Measurements from ENCODE around the gene IFI27L1.

The IFI27L1 gene

GRCh38 chr14:94125659-94126418, 44.7 kb downstream of the IFI27L1 start:
- Histone ChIP-seq H3K27ac (replicated peaks; ENCODE audit: low read length) (no peak overlapping the region), H3K18ac (ENCODE audit: low read length) (no peak overlapping the region), H3K9me3 (replicated peaks in 1 of 2; ENCODE audit: control insufficient read depth in 2 of 2, insufficient read depth in 1 of 2, low read depth in 1 of 2, low read length in 2 of 2) (peaks cover 0 to under 1% of the 10 kb centered on the region in 2 donors), H3K4me1 (ENCODE audit: control insufficient read depth in 2 of 2, insufficient read depth in 1 of 2, low read depth in 1 of 2, low read length in 2 of 2) (peaks cover 0 to 7% of the 10 kb centered on the region in 2 donors), H2BK15ac (ENCODE audit: low read length) (no peak overlapping the region), H3K27me3 (ENCODE audit: control insufficient read depth in 3 of 3, insufficient read depth in 3 of 3, low read depth in 1 of 3, low read length in 3 of 3) (peaks cover 0 to 5% (median 0%) of the 10 kb centered on the region in 3 experiments), H3K14ac (ENCODE audit: low read length) (no peak overlapping the region), H3K23ac (ENCODE audit: low read depth, low read length, poor library complexity) (no peak overlapping the region), H2AK5ac (ENCODE audit: low read depth, low read length) (no peak overlapping the region), H2BK120ac (ENCODE audit: low read depth, low read length) (no peak overlapping the region), H3K9ac (ENCODE audit: low read depth, low read length, poor library complexity) (no peak overlapping the region), H3K79me1 (ENCODE audit: low read depth, low read length) (no peaks in the 10 kb centered on the region), H2AFZ (ENCODE audit: low read length) (no peak overlapping the region), H3K4ac (ENCODE audit: low read length) (no peak overlapping the region), H4K91ac (ENCODE audit: low read depth, low read length, poor library complexity) (no peak overlapping the region), H2BK5ac (ENCODE audit: low read length) (no peak overlapping the region), H3K4me2 (ENCODE audit: insufficient read depth, low read length, poor library complexity, severe bottlenecking) (no peak overlapping the region), H2BK12ac (ENCODE audit: low read length) (no peak overlapping the region), H4K8ac (ENCODE audit: low read depth, low read length) (no peak overlapping the region), H3K36me3 (replicated peaks in 1 of 2; ENCODE audit: control insufficient read depth in 2 of 2, insufficient read depth in 2 of 2, low read length in 2 of 2) (peaks cover 0 to 1% of the 10 kb centered on the region in 2 donors), H3K4me3 (ENCODE audit: low read length in 2 of 2) (no peak overlapping the region)
- DNase-seq (ENCODE audit: low spot score): no peak
- WGBS, 2 donors (ENCODE audit: extremely low coverage in 2 of 2, insufficient read length in 2 of 2, insufficient replicate concordance in 1 of 2): no CpG with 5 or more reads among the region's 6 CpGs

DNA sequence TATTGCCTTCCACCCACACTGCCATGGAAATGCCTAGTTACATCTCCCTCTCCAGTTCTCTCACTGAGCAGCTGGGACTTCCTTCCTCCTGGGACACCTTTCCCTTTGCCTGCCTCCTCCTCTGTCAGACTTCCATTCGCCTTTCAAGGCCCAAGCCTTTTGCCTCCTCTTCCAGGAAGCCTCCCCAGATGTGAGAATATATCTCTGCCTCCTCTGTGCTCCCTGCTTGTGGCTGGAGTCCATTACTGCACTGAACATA, 45.2 kb downstream of the IFI27L1 start:
- no peaks in the 10 kb centered on the region for H3K9me3 ChIP-seq (replicated peaks in 1 of 2; ENCODE audit: control insufficient read depth in 2 of 2, insufficient read depth in 1 of 2, low read depth in 1 of 2, low read length in 2 of 2)
- no peak overlapping the region for H2AFZ ChIP-seq (ENCODE audit: low read length)
- no peak overlapping the region for H3K23ac ChIP-seq (ENCODE audit: low read depth, low read length, poor library complexity)
- H2BK12ac ChIP-seq (ENCODE audit: low read length): no peak overlapping the region
- H3K14ac ChIP-seq (ENCODE audit: low read length): no peak overlapping the region
- H3K4me3 ChIP-seq (ENCODE audit: low read length in 2 of 2): no peak overlapping the region
- no peak for DNase-seq (ENCODE audit: low spot score)
- H3K36me3 ChIP-seq (replicated peaks in 1 of 2; ENCODE audit: control insufficient read depth in 2 of 2, insufficient read depth in 2 of 2, low read length in 2 of 2): peaks cover 0 to 1% of the 10 kb centered on the region in 2 donors
- H2AK5ac ChIP-seq (ENCODE audit: low read depth, low read length): no peak overlapping the region
- no peaks in the 10 kb centered on the region for H3K79me1 ChIP-seq (ENCODE audit: low read depth, low read length)
- H3K9ac ChIP-seq (ENCODE audit: low read depth, low read length, poor library complexity): no peak overlapping the region
- no peak overlapping the region for H3K4ac ChIP-seq (ENCODE audit: low read length)
- no peak overlapping the region for H3K4me2 ChIP-seq (ENCODE audit: insufficient read depth, low read length, poor library complexity, severe bottlenecking)
- peaks cover 0 to 7% of the 10 kb centered on the region in 2 donors for H3K4me1 ChIP-seq (ENCODE audit: control insufficient read depth in 2 of 2, insufficient read depth in 1 of 2, low read depth in 1 of 2, low read length in 2 of 2)
- H4K8ac ChIP-seq (ENCODE audit: low read depth, low read length): no peak overlapping the region
- H4K91ac ChIP-seq (ENCODE audit: low read depth, low read length, poor library complexity): no peak overlapping the region
- no peak overlapping the region for H2BK15ac ChIP-seq (ENCODE audit: low read length)
- H3K27me3 ChIP-seq (ENCODE audit: control insufficient read depth in 3 of 3, insufficient read depth in 3 of 3, low read depth in 1 of 3, low read length in 3 of 3): peaks cover 0 to 5% (median 0%) of the 10 kb centered on the region in 3 experiments
- no peak overlapping the region for H2BK120ac ChIP-seq (ENCODE audit: low read depth, low read length)
- no peak overlapping the region for H3K18ac ChIP-seq (ENCODE audit: low read length)
- H3K27ac ChIP-seq (replicated peaks; ENCODE audit: low read length): no peak overlapping the region
- no peak overlapping the region for H2BK5ac ChIP-seq (ENCODE audit: low read length)
- no CpG with 5 or more reads among the region's 1 CpG for WGBS, 2 donors (ENCODE audit: extremely low coverage in 2 of 2, insufficient read length in 2 of 2, insufficient replicate concordance in 1 of 2)

DNA sequence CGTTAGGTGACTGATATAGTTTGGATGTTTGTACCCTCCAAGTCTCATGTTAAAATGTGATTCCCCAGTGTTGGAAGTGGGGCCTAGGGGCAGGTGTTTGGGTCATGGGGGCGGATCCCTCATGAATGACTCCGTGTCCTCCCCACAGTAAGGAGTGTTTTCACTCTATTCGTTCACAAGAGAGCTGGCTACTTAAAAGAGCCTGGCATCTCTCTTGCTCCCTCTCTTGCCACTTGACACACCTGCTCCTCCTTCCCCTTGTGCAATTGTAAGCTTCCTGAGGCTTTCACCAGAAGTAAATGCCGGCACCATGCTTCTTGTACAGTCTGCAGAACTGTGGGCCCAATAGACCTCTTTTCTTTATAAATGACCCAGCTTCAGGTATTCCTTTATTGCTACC, 45.7 kb downstream of the IFI27L1 start:
- no peak overlapping the region for H3K23ac ChIP-seq (ENCODE audit: low read depth, low read length, poor library complexity)
- H2BK15ac ChIP-seq (ENCODE audit: low read length): no peak overlapping the region
- no peaks in the 10 kb centered on the region for H3K9me3 ChIP-seq (replicated peaks in 1 of 2; ENCODE audit: control insufficient read depth in 2 of 2, insufficient read depth in 1 of 2, low read depth in 1 of 2, low read length in 2 of 2)
- peaks cover 0 to 5% (median 0%) of the 10 kb centered on the region in 3 experiments for H3K27me3 ChIP-seq (ENCODE audit: control insufficient read depth in 3 of 3, insufficient read depth in 3 of 3, low read depth in 1 of 3, low read length in 3 of 3)
- peaks cover 0 to 7% of the 10 kb centered on the region in 2 donors for H3K4me1 ChIP-seq (ENCODE audit: control insufficient read depth in 2 of 2, insufficient read depth in 1 of 2, low read depth in 1 of 2, low read length in 2 of 2)
- H2AFZ ChIP-seq (ENCODE audit: low read length): no peak overlapping the region
- no peak overlapping the region for H3K18ac ChIP-seq (ENCODE audit: low read length)
- H3K27ac ChIP-seq (replicated peaks; ENCODE audit: low read length): no peak overlapping the region
- no peak overlapping the region for H2BK12ac ChIP-seq (ENCODE audit: low read length)
- no peak overlapping the region for H3K4me2 ChIP-seq (ENCODE audit: insufficient read depth, low read length, poor library complexity, severe bottlenecking)
- H3K4ac ChIP-seq (ENCODE audit: low read length): no peak overlapping the region
- DNase-seq (ENCODE audit: low spot score): no peak
- no peak overlapping the region for H4K91ac ChIP-seq (ENCODE audit: low read depth, low read length, poor library complexity)
- H2BK120ac ChIP-seq (ENCODE audit: low read depth, low read length): no peak overlapping the region
- H2AK5ac ChIP-seq (ENCODE audit: low read depth, low read length): no peak overlapping the region
- peaks cover 0 to 1% of the 10 kb centered on the region in 2 donors for H3K36me3 ChIP-seq (replicated peaks in 1 of 2; ENCODE audit: control insufficient read depth in 2 of 2, insufficient read depth in 2 of 2, low read length in 2 of 2)
- H3K79me1 ChIP-seq (ENCODE audit: low read depth, low read length): no peaks in the 10 kb centered on the region
- H3K4me3 ChIP-seq (ENCODE audit: low read length in 2 of 2): no peak overlapping the region
- H3K14ac ChIP-seq (ENCODE audit: low read length): no peak overlapping the region
- no CpG with 5 or more reads among the region's 5 CpGs for WGBS, 2 donors (ENCODE audit: extremely low coverage in 2 of 2, insufficient read length in 2 of 2, insufficient replicate concordance in 1 of 2)
- no peak overlapping the region for H3K9ac ChIP-seq (ENCODE audit: low read depth, low read length, poor library complexity)
- H4K8ac ChIP-seq (ENCODE audit: low read depth, low read length): no peak overlapping the region
- no peak overlapping the region for H2BK5ac ChIP-seq (ENCODE audit: low read length)

GRCh38 chr14:94127330-94127729, 46.2 kb downstream of the IFI27L1 start:
- Histone ChIP-seq H2AFZ (ENCODE audit: low read length) (no peak overlapping the region), H2BK120ac (ENCODE audit: low read depth, low read length) (no peak overlapping the region), H3K9me3 (replicated peaks in 1 of 2; ENCODE audit: control insufficient read depth in 2 of 2, insufficient read depth in 1 of 2, low read depth in 1 of 2, low read length in 2 of 2) (no peaks in the 10 kb centered on the region), H3K27me3 (ENCODE audit: control insufficient read depth in 3 of 3, insufficient read depth in 3 of 3, low read depth in 1 of 3, low read length in 3 of 3) (peaks cover 0 to 5% (median 0%) of the 10 kb centered on the region in 3 experiments), H3K4me2 (ENCODE audit: insufficient read depth, low read length, poor library complexity, severe bottlenecking) (no peak overlapping the region), H3K4me1 (ENCODE audit: control insufficient read depth in 2 of 2, insufficient read depth in 1 of 2, low read depth in 1 of 2, low read length in 2 of 2) (peaks cover 0 to 7% of the 10 kb centered on the region in 2 donors), H3K4me3 (ENCODE audit: low read length in 2 of 2) (no peak overlapping the region), H3K4ac (ENCODE audit: low read length) (no peak overlapping the region), H2BK15ac (ENCODE audit: low read length) (no peak overlapping the region), H3K23ac (ENCODE audit: low read depth, low read length, poor library complexity) (no peak overlapping the region), H2AK5ac (ENCODE audit: low read depth, low read length) (no peak overlapping the region), H3K27ac (replicated peaks; ENCODE audit: low read length) (no peak overlapping the region), H3K79me1 (ENCODE audit: low read depth, low read length) (no peaks in the 10 kb centered on the region), H3K36me3 (replicated peaks in 1 of 2; ENCODE audit: control insufficient read depth in 2 of 2, insufficient read depth in 2 of 2, low read length in 2 of 2) (peaks cover 0 to 1% of the 10 kb centered on the region in 2 donors), H4K8ac (ENCODE audit: low read depth, low read length) (no peak overlapping the region), H4K91ac (ENCODE audit: low read depth, low read length, poor library complexity) (no peak overlapping the region), H3K14ac (ENCODE audit: low read length) (no peak overlapping the region), H2BK5ac (ENCODE audit: low read length) (no peak overlapping the region), H2BK12ac (ENCODE audit: low read length) (no peak overlapping the region), H3K9ac (ENCODE audit: low read depth, low read length, poor library complexity) (no peak overlapping the region), H3K18ac (ENCODE audit: low read length) (no peak overlapping the region)
- WGBS, 2 donors (ENCODE audit: extremely low coverage in 2 of 2, insufficient read length in 2 of 2, insufficient replicate concordance in 1 of 2): no CpG with 5 or more reads among the region's 6 CpGs
- no peak for DNase-seq (ENCODE audit: low spot score)

All from neuronal stem cell (in vitro differentiated cells).